ENCODE data around the gene CES2. TPM values are rescaled to one million over a fixed set of nuclear protein-coding genes. Genes with fewer than 3 reads are reported as not detected.

Gene CES2
- polyA plus RNA-seq, 1 of the 3 experiments (the other 2 are of a cell fraction): 33.1 TPM

DNA sequence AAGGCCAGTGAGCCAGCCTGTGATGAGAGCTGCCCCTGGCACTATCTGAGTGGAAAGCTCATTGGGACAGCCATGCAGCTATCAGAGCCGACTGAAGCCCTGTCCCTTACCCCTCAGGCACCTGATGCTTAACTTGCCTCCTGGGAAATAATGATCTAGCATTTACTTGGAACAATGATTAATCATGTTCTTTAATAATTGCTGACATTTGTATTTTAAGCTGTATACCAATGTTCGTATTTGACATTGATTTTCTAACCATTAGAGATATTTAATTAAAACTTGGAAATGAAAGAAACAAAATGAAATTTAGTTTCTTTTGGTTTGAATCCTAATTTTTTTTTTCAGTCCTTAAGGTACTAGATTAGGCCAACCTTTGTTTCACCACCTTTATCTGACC is 44.5 kb upstream of the CES2 start:
- Histone ChIP-seq H3K27ac (ENCODE audit: low read depth in 2 of 2, low read length in 1 of 2) (no peak overlapping the region), H3K4me3 (ENCODE audit: low read depth in 2 of 2, low read length in 1 of 2) (no peak overlapping the region), H3K9ac (no peak overlapping the region), H3K4me1 (ENCODE audit: control insufficient read depth in 1 of 2, insufficient read depth in 2 of 2, low read depth in 1 of 2, low read length in 1 of 2) (peaks cover 0 to 7% of the 10 kb centered on the region in 2 experiments; a peak in 1 of 4 replicates), H2AFZ (ENCODE audit: low read depth) (no peak overlapping the region), H3K9me2 (no peaks in the 10 kb centered on the region), H3K27me3 (ENCODE audit: insufficient read depth) (no peaks in the 10 kb centered on the region), H3K4me2 (no peak overlapping the region), H3K36me3 (replicated peaks in 1 of 2; ENCODE audit: control insufficient read depth in 1 of 2, insufficient read depth in 2 of 2, low read length in 1 of 2) (peaks cover 2 to 4% of the 10 kb centered on the region in 2 experiments), H4K20me1 (ENCODE audit: insufficient read depth) (no peaks in the 10 kb centered on the region), H3K9me3 (no peaks in the 10 kb centered on the region), H3K79me2 (ENCODE audit: insufficient read depth) (no peaks in the 10 kb centered on the region), H3F3A (replicated peaks; ENCODE audit: insufficient read depth) (peaks cover 3% of the 10 kb centered on the region)
- CTCF ChIA-PET: interaction anchor here (0.9 to 3.0 kb wide), 6 partner anchors 14 to 265 kb away, joined by 3 to 8 read pairs (median 4); partner anchors contain the start of gene CES3
- POLR2A ChIA-PET: interaction anchor here (0.7 kb wide), 1 partner anchor 10 kb away, joined by 4 read pairs; the partner anchor contains the start of gene PDP2
- no peak for DNase-seq
- 82% methylated on average over 2 of the region's 2 CpGs for WGBS (ENCODE audit: low lambda C conversion rate)
- TF ChIP-seq SIN3A (IDR thresholded peaks at IDR 0.05; ENCODE audit: borderline replicate concordance, low read depth, low read length): no peak
- no peak for TF ChIP-seq CHD2 (IDR thresholded peaks at IDR 0.05; ENCODE audit: low read length, partially characterized antibody)
- TF ChIP-seq, protein P1, sequence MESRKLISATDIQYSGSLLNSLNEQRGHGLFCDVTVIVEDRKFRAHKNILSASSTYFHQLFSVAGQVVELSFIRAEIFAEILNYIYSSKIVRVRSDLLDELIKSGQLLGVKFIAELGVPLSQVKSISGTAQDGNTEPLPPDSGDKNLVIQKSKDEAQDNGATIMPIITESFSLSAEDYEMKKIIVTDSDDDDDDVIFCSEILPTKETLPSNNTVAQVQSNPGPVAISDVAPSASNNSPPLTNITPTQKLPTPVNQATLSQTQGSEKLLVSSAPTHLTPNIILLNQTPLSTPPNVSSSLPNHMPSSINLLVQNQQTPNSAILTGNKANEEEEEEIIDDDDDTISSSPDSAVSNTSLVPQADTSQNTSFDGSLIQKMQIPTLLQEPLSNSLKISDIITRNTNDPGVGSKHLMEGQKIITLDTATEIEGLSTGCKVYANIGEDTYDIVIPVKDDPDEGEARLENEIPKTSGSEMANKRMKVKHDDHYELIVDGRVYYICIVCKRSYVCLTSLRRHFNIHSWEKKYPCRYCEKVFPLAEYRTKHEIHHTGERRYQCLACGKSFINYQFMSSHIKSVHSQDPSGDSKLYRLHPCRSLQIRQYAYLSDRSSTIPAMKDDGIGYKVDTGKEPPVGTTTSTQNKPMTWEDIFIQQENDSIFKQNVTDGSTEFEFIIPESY (IDR thresholded peaks at IDR 0.05; ENCODE audit: borderline replicate concordance, low read depth): no peak
- no peak for TF ChIP-seq RAD21 (IDR thresholded peaks at IDR 0.05; ENCODE audit: low read length)
- no peak for TF ChIP-seq MXI1 (IDR thresholded peaks at IDR 0.05; ENCODE audit: low read depth, low read length)
- no peak for TF ChIP-seq TAF1 (IDR thresholded peaks at IDR 0.05; ENCODE audit: borderline replicate concordance, low read depth, low read length)
- TF ChIP-seq, protein P2, sequence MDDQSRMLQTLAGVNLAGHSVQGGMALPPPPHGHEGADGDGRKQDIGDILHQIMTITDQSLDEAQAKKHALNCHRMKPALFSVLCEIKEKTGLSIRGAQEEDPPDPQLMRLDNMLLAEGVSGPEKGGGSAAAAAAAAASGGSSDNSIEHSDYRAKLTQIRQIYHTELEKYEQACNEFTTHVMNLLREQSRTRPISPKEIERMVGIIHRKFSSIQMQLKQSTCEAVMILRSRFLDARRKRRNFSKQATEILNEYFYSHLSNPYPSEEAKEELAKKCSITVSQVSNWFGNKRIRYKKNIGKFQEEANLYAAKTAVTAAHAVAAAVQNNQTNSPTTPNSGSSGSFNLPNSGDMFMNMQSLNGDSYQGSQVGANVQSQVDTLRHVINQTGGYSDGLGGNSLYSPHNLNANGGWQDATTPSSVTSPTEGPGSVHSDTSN (IDR thresholded peaks at IDR 0.05): no peak
- no peak for TF ChIP-seq FOXJ3 (CRISPR knock-in tag; IDR thresholded peaks at IDR 0.05)
- TF ChIP-seq, protein P3, sequence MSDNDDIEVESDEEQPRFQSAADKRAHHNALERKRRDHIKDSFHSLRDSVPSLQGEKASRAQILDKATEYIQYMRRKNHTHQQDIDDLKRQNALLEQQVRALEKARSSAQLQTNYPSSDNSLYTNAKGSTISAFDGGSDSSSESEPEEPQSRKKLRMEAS (IDR thresholded peaks at IDR 0.05; ENCODE audit: low read depth): no peak
- TF ChIP-seq RCOR1 (IDR thresholded peaks at IDR 0.05; ENCODE audit: low read length): no peak
- TF ChIP-seq, protein P4, sequence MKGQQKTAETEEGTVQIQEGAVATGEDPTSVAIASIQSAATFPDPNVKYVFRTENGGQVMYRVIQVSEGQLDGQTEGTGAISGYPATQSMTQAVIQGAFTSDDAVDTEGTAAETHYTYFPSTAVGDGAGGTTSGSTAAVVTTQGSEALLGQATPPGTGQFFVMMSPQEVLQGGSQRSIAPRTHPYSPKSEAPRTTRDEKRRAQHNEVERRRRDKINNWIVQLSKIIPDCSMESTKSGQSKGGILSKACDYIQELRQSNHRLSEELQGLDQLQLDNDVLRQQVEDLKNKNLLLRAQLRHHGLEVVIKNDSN (IDR thresholded peaks at IDR 0.05; ENCODE audit: borderline replicate concordance, low read depth): no peak

DNA sequence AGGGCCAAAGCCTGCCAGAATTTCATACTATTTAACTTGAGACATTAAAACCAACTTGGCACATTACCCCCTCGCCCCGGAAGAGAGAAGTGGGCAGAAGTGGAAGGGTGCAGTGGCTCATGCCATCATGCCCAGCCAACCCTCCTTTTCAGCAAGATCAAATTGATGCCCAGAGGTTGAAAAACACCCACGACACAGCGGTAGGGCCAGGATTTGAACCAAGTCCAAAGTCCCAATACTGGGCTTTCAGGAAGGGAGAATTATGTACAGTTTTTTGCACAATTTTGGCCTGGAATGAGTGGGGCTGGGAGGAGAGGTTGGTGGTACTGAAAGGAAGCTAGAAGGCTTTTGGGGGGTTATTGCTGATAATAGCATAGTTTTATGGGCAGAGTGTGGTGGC is 44.0 kb upstream of the CES2 start:
- ChIA-PET POLR2A (no interaction called here), CTCF (interaction anchor here (0.8 to 8.5 kb wide), 7 partner anchors 9 to 264 kb away, joined by 3 to 174 read pairs (median 4); partner anchors contain the start of genes CDH16, CES3 and RRAD)
- Histone ChIP-seq H3K4me1 (ENCODE audit: control insufficient read depth in 1 of 2, insufficient read depth in 2 of 2, low read depth in 1 of 2, low read length in 1 of 2) (peaks cover 0 to 7% of the 10 kb centered on the region in 2 experiments; a peak in 1 of 4 replicates), H3F3A (replicated peaks; ENCODE audit: insufficient read depth) (peaks cover 3% of the 10 kb centered on the region), H4K20me1 (ENCODE audit: insufficient read depth) (no peaks in the 10 kb centered on the region), H3K27ac (ENCODE audit: low read depth in 2 of 2, low read length in 1 of 2) (no peak overlapping the region), H3K4me3 (ENCODE audit: low read depth in 2 of 2, low read length in 1 of 2) (no peak overlapping the region), H3K9me2 (no peaks in the 10 kb centered on the region), H3K36me3 (replicated peaks in 1 of 2; ENCODE audit: control insufficient read depth in 1 of 2, insufficient read depth in 2 of 2, low read length in 1 of 2) (peaks cover 0 to 4% of the 10 kb centered on the region in 2 experiments), H3K79me2 (ENCODE audit: insufficient read depth) (no peaks in the 10 kb centered on the region), H3K9me3 (no peaks in the 10 kb centered on the region), H3K27me3 (ENCODE audit: insufficient read depth) (no peaks in the 10 kb centered on the region), H3K9ac (no peak overlapping the region), H3K4me2 (no peak overlapping the region), H2AFZ (ENCODE audit: low read depth) (no peak overlapping the region)
- TF ChIP-seq TCF12 (IDR thresholded peaks at IDR 0.05) (no peak), GABPA (IDR thresholded peaks at IDR 0.05; ENCODE audit: low read depth) (no peak), SMC3 (IDR thresholded peaks at IDR 0.05; ENCODE audit: low read depth, low read length) (no peak)
- no peak for DNase-seq
- 92% methylated on average over 4 of the region's 4 CpGs for WGBS (ENCODE audit: low lambda C conversion rate)

All from SK-N-SH (cell line).